ENCODE measurements around the gene CDH23.

Gene CDH23

DNA sequence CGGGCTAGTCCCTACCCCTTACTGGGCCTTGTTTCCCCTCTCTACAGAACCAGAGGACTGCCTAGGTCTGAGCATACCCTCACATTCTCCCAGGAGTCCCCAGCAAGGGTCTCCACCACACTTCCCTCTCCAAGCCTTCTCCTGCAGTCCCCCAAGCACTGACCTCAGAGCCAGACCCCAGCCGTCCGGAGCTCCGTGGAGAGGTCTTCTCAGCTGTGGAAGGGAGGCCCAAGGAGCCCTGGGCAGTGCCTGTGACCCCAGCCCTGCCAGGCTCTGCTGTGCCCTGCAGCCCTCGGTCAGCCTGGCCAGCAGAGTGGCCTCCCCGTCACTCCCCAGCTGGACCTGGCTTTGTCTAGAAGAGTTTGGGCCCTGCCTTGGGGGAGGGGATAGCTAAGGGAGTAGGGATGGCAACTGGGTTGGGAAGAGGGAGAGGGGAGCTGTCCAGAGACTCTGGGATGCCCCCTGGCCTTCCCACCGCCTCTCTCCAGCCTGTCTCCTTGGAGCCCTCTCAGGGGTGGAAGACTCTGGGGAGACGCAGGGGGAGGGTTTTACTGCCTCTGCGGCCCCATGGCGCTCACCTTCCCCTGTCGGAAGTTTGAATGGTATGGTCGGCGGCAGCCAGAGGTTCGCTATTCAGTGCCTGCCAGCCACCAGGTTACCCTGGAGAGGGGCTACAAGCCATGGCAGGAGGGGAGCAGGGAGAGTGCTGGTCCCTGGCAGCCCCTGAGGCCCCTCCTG, 322.9 kb downstream of the CDH23 start, which contains the start of gene C10orf105:
TSS of gene C10orf105 (minus strand) at position 315 of the 738 bp plus-strand sequence. CDS start 3,441 bp downstream, outside the sequence.
- TF ChIP-seq, protein P1, sequence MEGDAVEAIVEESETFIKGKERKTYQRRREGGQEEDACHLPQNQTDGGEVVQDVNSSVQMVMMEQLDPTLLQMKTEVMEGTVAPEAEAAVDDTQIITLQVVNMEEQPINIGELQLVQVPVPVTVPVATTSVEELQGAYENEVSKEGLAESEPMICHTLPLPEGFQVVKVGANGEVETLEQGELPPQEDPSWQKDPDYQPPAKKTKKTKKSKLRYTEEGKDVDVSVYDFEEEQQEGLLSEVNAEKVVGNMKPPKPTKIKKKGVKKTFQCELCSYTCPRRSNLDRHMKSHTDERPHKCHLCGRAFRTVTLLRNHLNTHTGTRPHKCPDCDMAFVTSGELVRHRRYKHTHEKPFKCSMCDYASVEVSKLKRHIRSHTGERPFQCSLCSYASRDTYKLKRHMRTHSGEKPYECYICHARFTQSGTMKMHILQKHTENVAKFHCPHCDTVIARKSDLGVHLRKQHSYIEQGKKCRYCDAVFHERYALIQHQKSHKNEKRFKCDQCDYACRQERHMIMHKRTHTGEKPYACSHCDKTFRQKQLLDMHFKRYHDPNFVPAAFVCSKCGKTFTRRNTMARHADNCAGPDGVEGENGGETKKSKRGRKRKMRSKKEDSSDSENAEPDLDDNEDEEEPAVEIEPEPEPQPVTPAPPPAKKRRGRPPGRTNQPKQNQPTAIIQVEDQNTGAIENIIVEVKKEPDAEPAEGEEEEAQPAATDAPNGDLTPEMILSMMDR (IDR thresholded peaks at IDR 0.05), result no peak

DNA sequence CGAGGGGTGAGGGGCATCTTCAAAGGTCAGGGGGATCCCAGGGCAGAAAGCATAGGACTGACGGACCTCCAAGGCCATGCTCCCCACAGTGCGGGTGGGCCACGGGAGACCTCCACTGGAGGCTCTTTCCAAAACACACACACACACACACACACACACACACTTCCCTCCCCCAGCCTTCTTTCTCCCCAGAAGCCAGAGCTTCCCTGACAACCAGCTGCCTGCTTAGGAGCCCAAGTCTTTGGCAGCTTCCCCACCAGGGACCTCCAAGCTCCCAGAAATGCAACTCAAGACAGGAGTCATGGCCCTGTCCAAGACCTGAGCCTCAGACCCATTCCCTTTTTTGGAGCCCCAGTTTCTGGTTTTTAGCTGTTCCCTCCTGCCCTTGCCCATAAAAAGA, 323.6 kb downstream of the CDH23 start:
- TF ChIP-seq, protein P1 (IDR thresholded peaks at IDR 0.05), result no peak

DNA sequence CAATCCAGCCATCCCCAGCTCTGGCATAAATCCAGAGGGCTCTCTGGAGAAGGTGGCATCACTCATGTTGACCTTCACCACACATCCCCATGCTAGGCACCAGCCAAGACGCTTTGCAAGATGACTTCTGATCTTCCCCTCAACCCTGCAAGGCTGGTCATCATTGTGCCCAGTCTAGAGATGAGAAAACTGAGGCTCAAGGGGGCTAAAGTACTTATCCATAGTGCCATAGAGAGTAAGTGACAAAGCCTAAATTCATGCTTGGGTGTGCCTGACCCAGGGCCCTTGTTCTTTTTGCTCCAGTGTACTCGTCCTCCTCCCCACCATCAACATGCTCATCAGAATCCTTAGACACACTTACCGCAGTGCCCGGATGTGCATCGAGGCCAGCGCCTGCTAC, 324.6 kb downstream of the CDH23 start:
- TF ChIP-seq, protein P1 (IDR thresholded peaks at IDR 0.05), result no peak

DNA sequence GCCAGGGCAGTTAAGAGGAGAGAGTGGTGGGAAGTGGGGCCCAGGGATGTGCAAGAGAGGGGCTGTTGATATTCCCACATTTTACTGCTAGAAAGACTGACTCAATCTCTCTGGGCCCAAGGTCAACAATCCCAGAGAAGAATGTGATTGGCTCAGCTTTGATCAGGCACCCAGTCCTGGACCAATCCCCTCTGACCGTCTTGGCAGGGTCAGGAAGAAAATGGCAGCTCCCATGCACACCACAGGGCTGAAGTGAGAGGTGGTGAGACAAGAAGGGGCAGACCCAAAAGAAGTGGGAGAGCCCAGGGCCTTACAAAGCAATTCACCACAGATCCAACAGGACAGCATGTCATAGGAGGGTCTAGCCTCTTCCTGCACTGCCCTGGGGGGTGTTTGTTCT, 326.1 kb downstream of the CDH23 start:
- TF ChIP-seq, protein P1 (IDR thresholded peaks at IDR 0.05), result no peak

DNA sequence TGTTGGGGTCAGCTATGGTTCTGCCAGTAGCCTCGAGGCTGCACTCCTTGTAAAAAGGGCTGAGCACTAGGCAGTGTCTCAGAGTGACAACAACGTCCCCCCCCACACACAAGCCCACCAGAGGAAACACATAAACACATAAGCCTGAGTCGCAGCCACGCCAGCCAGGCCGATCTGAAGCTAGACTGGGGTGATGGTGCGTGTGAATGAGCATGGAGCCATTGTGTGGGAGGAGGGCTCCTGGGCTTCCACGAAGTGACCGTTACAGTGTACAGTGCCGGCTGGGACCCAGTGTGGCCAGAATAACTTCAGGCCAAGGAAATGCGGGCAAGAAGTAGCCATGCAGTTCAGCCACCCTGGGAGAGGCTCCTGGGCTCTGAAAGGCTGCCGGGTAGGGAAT, 326.6 kb downstream of the CDH23 start:
- TF ChIP-seq, protein P1 (IDR thresholded peaks at IDR 0.05), result no peak

DNA sequence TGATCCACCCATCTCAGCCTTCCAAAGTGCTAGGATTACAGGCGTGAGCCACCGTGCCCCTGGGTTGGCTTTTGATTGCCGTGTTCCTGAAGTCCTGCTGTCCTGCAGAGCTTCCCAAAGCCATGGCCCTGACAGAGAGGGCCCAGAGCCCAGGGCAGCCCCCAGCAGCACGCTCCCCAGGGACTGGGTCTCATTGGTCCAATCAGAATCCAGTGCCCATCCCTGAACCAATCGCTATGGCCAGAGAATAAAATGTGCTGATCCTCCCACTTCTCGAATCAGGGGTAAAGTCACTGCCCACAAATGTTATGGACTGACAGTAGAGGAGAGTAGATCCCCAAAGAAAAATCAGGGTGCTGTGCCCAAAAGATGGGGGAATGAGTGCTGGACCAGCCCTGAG, 327.8 kb downstream of the CDH23 start:
- TF ChIP-seq, protein P1 (IDR thresholded peaks at IDR 0.05), result no peak

DNA sequence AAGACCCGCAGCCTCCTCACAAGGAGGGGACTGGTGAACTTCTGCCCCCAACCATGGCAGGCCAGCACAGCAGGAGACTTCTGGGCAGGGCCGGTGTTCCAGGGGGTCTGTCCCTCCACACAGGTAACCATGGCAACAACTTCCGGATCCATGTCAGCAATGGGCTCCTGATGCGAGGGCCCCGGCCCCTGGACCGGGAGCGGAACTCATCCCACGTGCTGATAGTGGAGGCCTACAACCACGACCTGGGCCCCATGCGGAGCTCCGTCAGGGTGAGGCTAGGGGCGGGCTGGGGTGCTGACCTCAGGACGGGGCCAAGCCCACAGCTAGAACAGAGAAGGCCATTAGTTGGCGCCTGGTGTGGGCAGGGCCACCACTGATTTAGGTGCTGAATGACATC, 328.5 kb downstream of the CDH23 start:
- TF ChIP-seq, protein P1 (IDR thresholded peaks at IDR 0.05), result no peak

Data from LNCAP (cell line).